ENCODE measurements around the gene PRAF2.

The PRAF2 gene

DNA sequence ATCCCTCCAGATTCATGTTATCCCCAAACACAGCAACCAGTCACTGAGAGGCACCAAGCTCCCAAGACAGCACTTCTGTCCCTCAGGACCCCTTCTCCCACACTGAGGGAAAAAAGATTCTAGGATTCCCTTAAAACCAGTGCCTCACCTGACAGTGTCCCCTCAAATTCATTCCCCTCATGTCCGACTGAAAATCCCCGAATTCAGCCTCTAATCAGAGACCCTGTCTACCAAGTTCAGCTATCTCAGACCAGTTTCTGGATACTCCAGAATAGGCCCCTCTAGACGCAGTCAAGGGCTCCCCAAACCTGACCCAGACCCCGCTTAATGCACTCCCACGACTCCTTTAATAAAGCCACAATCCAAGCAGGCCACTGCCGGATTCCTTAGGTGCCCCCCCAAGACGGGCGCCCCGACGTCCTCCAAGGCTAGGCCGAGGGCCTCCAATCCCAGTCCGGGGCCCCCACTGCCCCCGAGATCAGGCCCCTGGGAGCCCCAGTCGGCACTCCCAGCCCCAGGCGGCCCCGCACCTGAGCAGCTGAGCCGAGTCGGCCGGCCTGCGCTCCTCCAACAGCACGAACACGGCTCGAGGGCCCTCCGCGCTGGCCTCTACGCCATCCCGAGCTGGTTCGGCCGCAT is 31.1 kb downstream of the PRAF2 start:
- DNase-seq (ENCODE audit: low spot score) = no peak

DNA sequence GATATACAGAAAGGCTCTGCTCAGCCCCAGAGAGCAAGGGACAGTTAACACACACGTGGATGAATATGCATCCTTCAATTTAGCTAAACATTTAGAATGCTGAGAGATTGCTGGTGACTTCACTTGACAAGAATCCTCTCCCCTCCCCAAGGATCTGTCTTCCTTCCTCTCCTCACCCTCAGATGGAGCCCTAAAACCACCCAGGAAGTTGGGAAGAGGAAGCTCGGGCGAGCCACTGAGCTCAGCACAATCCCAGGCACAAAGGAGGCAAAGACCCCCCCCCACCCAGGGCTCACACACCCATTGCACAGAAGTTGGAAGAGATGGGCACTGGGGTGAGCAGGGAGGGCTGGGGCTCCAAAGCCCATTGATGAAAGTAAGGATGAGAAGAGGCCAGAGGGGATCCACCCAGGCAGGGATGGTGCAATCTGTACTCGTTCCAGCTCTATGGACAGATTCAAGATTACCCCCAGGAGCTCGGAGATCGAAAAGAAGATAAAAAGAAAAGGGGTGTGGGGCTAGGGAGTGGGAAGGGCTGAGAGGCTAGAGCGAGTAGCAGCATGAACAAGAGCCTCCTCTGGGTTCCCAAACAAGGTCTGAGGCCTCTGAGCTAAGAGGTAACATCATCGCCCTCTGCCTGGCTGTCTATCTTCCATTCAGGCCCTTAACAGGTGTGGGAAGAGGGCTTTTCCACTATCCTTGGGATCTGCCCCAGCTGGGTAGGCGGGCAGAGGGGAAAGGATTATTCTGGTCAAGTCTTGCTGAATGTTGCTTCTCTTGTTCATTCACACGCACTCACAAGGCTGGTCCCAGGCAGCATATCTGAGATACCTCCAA is 31.8 kb downstream of the PRAF2 start:
- DNase-seq (ENCODE audit: low spot score) = peak; percentile 37

GRCh38 chrX:49040376-49040955 is 33.3 kb downstream of the PRAF2 start:
- no peak for DNase-seq (ENCODE audit: low spot score)

GRCh38 chrX:49039598-49040375 is 34.0 kb downstream of the PRAF2 start:
- peak; percentile 83 for DNase-seq (ENCODE audit: low spot score)

DNA sequence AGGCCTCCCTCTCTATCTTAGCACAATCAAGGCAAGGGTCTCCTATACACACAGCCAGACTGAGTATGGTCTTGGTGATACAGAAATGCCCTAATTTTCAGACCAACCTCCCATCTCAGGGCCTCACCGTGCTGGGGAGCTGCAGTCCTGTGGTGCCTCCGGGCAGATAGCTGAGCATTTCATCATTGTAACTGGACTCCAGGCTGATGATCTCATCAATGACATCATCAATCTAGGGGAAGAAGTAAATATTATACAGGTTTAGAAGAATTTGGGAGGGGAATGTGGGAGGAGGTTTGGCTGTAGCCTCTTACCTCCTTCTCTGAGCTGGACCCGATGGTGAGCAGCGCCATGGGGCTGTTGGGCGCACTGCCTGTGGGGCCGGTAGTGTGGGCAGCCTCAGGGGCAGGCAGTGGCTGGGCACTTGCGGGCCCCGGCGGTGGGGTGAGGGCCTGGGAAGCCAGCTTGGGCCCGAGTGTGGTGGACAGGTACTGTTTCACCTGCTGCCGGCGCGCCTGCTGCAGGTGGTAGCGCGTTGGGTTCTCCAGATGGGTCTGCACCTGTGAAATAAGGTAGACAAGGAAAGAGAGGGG is 35.8 kb downstream of the PRAF2 start:
- DNase-seq (ENCODE audit: low spot score) = no peak

GRCh38 chrX:49030283-49030682 is 43.5 kb downstream of the PRAF2 start:
- DNase-seq (ENCODE audit: low spot score) = no peak

GRCh38 chrX:49029876-49030275 is 43.9 kb downstream of the PRAF2 start:
- peak; percentile 49 for DNase-seq (ENCODE audit: low spot score)
